ENCODE measurements around the gene BTBD18.

BTBD18 gene

GRCh38 chr11:57704932-57705331, 46.7 kb downstream of the BTBD18 start:
- TF ChIP-seq CTCF (IDR thresholded peaks at IDR 0.05; ENCODE audit: low read depth, low read length): no peak
- TF ChIP-seq MAX (IDR thresholded peaks at IDR 0.05; ENCODE audit: low read depth, low read length): no peak
- no peak for TF ChIP-seq POLR2A (IDR thresholded peaks at IDR 0.05; ENCODE audit: extremely low read depth, insufficient read length)
- TF ChIP-seq MYC (IDR thresholded peaks at IDR 0.05; ENCODE audit: low read depth, low read length): no peak
- H3K4me3 ChIP-seq (ENCODE audit: low read depth, low read length): no peak overlapping the region
- DNase-seq (ENCODE audit: low read depth): no peak

- no peak for TF ChIP-seq MYC (IDR thresholded peaks at IDR 0.05; ENCODE audit: low read depth, low read length)
- no peak for TF ChIP-seq POLR2A (IDR thresholded peaks at IDR 0.05; ENCODE audit: extremely low read depth, insufficient read length)
- TF ChIP-seq MAX (IDR thresholded peaks at IDR 0.05; ENCODE audit: low read depth, low read length): no peak
- TF ChIP-seq CTCF (IDR thresholded peaks at IDR 0.05; ENCODE audit: low read depth, low read length): no peak
- DNase-seq (ENCODE audit: low read depth): no peak
- no peak overlapping the region for H3K4me3 ChIP-seq (ENCODE audit: low read depth, low read length)
Measured at GRCh38 chr11:57703341-57703740, 48.3 kb downstream of the BTBD18 start.

- no peak for DNase-seq (ENCODE audit: low read depth)
- no peak overlapping the region for H3K4me3 ChIP-seq (ENCODE audit: low read depth, low read length)
- no peak for TF ChIP-seq MYC (IDR thresholded peaks at IDR 0.05; ENCODE audit: low read depth, low read length)
- TF ChIP-seq MAX (IDR thresholded peaks at IDR 0.05; ENCODE audit: low read depth, low read length): no peak
- TF ChIP-seq POLR2A (IDR thresholded peaks at IDR 0.05; ENCODE audit: extremely low read depth, insufficient read length): no peak
- no peak for TF ChIP-seq CTCF (IDR thresholded peaks at IDR 0.05; ENCODE audit: low read depth, low read length)
Measured at GRCh38 chr11:57700425-57700824, 51.2 kb downstream of the BTBD18 start.

GRCh38 chr11:57699813-57700212, 51.8 kb downstream of the BTBD18 start:
- no peak overlapping the region for H3K4me3 ChIP-seq (ENCODE audit: low read depth, low read length)
- TF ChIP-seq CTCF (IDR thresholded peaks at IDR 0.05; ENCODE audit: low read depth, low read length) (no peak), MYC (IDR thresholded peaks at IDR 0.05; ENCODE audit: low read depth, low read length) (no peak), POLR2A (IDR thresholded peaks at IDR 0.05; ENCODE audit: extremely low read depth, insufficient read length) (no peak), MAX (IDR thresholded peaks at IDR 0.05; ENCODE audit: low read depth, low read length) (no peak)
- no peak for DNase-seq (ENCODE audit: low read depth)

- H3K4me3 ChIP-seq (ENCODE audit: low read depth, low read length): no peak overlapping the region
- TF ChIP-seq MYC (IDR thresholded peaks at IDR 0.05; ENCODE audit: low read depth, low read length): no peak
- no peak for TF ChIP-seq CTCF (IDR thresholded peaks at IDR 0.05; ENCODE audit: low read depth, low read length)
- no peak for TF ChIP-seq MAX (IDR thresholded peaks at IDR 0.05; ENCODE audit: low read depth, low read length)
- no peak for TF ChIP-seq POLR2A (IDR thresholded peaks at IDR 0.05; ENCODE audit: extremely low read depth, insufficient read length)
- no peak for DNase-seq (ENCODE audit: low read depth)
Measured at GRCh38 chr11:57698843-57699365, 52.7 kb downstream of the BTBD18 start.

Data from NB4 (cell line).